ENCODE data around the gene CBX4.

GRCh38 chr17:79793924-79794304 is 45.3 kb downstream of the CBX4 start:
- TF ChIP-seq, protein P1, sequence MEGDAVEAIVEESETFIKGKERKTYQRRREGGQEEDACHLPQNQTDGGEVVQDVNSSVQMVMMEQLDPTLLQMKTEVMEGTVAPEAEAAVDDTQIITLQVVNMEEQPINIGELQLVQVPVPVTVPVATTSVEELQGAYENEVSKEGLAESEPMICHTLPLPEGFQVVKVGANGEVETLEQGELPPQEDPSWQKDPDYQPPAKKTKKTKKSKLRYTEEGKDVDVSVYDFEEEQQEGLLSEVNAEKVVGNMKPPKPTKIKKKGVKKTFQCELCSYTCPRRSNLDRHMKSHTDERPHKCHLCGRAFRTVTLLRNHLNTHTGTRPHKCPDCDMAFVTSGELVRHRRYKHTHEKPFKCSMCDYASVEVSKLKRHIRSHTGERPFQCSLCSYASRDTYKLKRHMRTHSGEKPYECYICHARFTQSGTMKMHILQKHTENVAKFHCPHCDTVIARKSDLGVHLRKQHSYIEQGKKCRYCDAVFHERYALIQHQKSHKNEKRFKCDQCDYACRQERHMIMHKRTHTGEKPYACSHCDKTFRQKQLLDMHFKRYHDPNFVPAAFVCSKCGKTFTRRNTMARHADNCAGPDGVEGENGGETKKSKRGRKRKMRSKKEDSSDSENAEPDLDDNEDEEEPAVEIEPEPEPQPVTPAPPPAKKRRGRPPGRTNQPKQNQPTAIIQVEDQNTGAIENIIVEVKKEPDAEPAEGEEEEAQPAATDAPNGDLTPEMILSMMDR (IDR thresholded peaks at IDR 0.05), result no peak
- no peak for TF ChIP-seq EP300 (IDR thresholded peaks at IDR 0.05)
- TF ChIP-seq POLR2A (IDR thresholded peaks at IDR 0.05), result no peak
